ENCODE measurements around the gene CD48. TPM values are rescaled to one million over a fixed set of nuclear protein-coding genes. Genes with fewer than 3 reads are reported as not detected.

The CD48 gene
- total RNA-seq, 1 donor from 2014 or later, result 21.5 TPM

GRCh38 chr1:160637821-160638539 lies 73.6 kb downstream of the CD48 start:
- Histone ChIP-seq H3K9me3 (no peaks in the 10 kb centered on the region), H3K27me3 (no peaks in the 10 kb centered on the region), H3K27ac (no peak overlapping the region), H3K4me1 (no peaks in the 10 kb centered on the region), H3K36me3 (no peaks in the 10 kb centered on the region), H3K4me3 (no peak overlapping the region)
- DNase-seq, result no peak
- ATAC-seq, result no peak
- TF ChIP-seq, protein P1, sequence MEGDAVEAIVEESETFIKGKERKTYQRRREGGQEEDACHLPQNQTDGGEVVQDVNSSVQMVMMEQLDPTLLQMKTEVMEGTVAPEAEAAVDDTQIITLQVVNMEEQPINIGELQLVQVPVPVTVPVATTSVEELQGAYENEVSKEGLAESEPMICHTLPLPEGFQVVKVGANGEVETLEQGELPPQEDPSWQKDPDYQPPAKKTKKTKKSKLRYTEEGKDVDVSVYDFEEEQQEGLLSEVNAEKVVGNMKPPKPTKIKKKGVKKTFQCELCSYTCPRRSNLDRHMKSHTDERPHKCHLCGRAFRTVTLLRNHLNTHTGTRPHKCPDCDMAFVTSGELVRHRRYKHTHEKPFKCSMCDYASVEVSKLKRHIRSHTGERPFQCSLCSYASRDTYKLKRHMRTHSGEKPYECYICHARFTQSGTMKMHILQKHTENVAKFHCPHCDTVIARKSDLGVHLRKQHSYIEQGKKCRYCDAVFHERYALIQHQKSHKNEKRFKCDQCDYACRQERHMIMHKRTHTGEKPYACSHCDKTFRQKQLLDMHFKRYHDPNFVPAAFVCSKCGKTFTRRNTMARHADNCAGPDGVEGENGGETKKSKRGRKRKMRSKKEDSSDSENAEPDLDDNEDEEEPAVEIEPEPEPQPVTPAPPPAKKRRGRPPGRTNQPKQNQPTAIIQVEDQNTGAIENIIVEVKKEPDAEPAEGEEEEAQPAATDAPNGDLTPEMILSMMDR (IDR thresholded peaks at IDR 0.05), result no peak
- intact Hi-C loops (cut with DNase I), result no loop called here

DNA sequence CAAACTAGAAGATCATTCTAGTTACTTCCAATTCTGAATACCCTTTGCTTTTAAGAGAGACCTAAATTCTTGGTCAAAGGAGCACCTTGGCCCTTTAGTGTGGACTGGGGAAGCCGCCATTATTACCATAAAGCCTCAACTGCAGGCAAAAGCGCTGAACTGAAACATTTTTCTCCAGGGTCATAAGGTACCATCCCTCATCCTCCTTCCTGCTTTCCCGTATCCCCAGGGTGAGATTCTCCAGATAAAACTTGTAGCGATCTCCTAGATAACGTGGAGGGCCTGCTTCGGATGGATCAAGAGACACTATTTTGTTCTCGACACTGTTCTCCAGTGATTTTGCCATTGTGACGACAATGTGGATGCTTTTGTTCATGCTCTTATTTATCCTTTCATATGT lies 74.6 kb downstream of the CD48 start:
- Histone ChIP-seq H3K27ac (no peak overlapping the region), H3K4me3 (no peak overlapping the region), H3K4me1 (no peaks in the 10 kb centered on the region), H3K9me3 (no peaks in the 10 kb centered on the region), H3K36me3 (no peaks in the 10 kb centered on the region), H3K27me3 (no peaks in the 10 kb centered on the region)
- ATAC-seq, result no peak
- intact Hi-C loops (cut with DNase I), result no loop called here
- no peak for DNase-seq
- TF ChIP-seq, protein P1 (IDR thresholded peaks at IDR 0.05), result no peak

- Histone ChIP-seq H3K4me3 (no peak overlapping the region), H3K9me3 (no peaks in the 10 kb centered on the region), H3K27ac (no peak overlapping the region), H3K27me3 (no peaks in the 10 kb centered on the region), H3K36me3 (no peaks in the 10 kb centered on the region), H3K4me1 (no peaks in the 10 kb centered on the region)
- DNase-seq (no peak), ATAC-seq (no peak)
- intact Hi-C loops (cut with DNase I), result no loop called here
- TF ChIP-seq, protein P1 (IDR thresholded peaks at IDR 0.05), result no peak
These were observed 75.1 kb downstream of the CD48 start for GRCh38 chr1:160636547-160636946.

DNA sequence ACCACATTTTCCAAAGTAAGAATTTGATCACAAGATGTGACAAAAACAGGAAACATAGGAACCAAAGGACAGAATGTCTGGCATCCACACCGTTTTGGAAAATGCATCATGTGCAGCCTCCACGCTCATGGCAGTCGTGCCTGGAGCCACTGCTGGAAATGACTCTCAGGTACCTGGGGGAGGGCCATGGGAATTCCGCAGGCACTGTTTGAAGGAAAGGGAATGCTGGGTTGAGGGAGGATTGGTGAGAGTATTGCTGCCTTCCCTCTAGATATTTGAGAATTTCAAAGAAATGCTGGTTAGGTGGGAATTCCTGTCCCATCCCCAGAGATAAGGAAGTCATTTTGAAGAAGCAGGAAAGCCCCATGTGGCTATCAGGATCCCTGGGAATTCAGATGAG lies 75.5 kb downstream of the CD48 start:
- intact Hi-C loops (cut with DNase I), result no loop called here
- TF ChIP-seq, protein P1 (IDR thresholded peaks at IDR 0.05), result no peak
- Histone ChIP-seq H3K4me3 (no peak overlapping the region), H3K9me3 (no peaks in the 10 kb centered on the region), H3K27ac (no peak overlapping the region), H3K36me3 (no peaks in the 10 kb centered on the region), H3K4me1 (no peaks in the 10 kb centered on the region), H3K27me3 (no peaks in the 10 kb centered on the region)
- ATAC-seq, result no peak
- no peak for DNase-seq

- DNase-seq (no peak), ATAC-seq (no peak)
- intact Hi-C loops (cut with DNase I), result no loop called here
- Histone ChIP-seq H3K27ac (no peak overlapping the region), H3K4me3 (no peak overlapping the region), H3K36me3 (no peaks in the 10 kb centered on the region), H3K27me3 (no peaks in the 10 kb centered on the region), H3K4me1 (peaks cover 10% of the 10 kb centered on the region), H3K9me3 (no peaks in the 10 kb centered on the region)
- TF ChIP-seq, protein P1 (IDR thresholded peaks at IDR 0.05), result no peak
These were observed 76.8 kb downstream of the CD48 start for GRCh38 chr1:160634543-160635491.

Data from upper lobe of right lung (tissue), 1 donor.